ENCODE data around the gene SMARCA2.

DNA sequence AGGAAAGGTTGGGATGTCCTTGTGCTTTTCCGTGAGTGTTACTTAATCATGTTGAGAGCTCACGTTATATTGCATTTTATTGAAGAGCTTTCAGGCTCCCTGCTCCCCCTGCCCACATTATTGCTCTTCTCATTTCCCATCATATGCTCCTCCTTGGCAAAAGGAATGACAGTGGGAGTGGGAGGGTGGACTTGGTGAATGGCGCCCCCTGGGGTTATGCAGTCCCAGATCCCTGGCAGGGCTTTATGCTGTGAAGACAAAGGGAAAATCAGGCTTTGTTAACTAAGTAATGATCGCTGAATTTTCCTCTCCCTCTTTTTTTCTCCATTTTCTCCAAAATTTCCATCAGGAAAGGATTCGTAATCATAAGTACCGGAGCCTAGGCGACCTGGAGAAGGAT is 166.6 kb downstream of the SMARCA2 start:
- TF ChIP-seq POLR2AphosphoS5 (IDR thresholded peaks at IDR 0.05) (no peak), POLR2A (IDR thresholded peaks at IDR 0.05) (no peak), EP300 (IDR thresholded peaks at IDR 0.05) (no peak)
